GM12878 (cell line): ENCODE results near the gene KIF3A. TPM values are rescaled to one million over a fixed set of nuclear protein-coding genes. Genes with fewer than 3 reads are reported as not detected.

Experiments used
- ATAC-seq: fragments of 200-7000 bp; cut with Tn5 transposase; 3 replicates; pipeline ENCODE4 v1.9.1; 2020; ENCODE audit warnings: mild to moderate bottlenecking, moderate library complexity
- BruUV-seq: library from RNA; stranded (reverse); fragments of 400-500 nt; replicated peaks from 2 replicates; lab custom pipeline; 2021; lab: Mats Ljungman, UMichigan
- CTCF ChIA-PET: fragments of 300-600 bp; sonication (Branson Sonifier 250); formaldehyde crosslinking; extraction: SDS; loops from one replicate; lab custom pipeline; 2021; ENCODE audit warnings: inconsistent platforms; lab: Yijun Ruan, JAX
- POLR2A ChIA-PET: fragments of 350-600 bp; formaldehyde crosslinking; extraction: SDS; loops from one replicate; lab custom pipeline; 2021; ENCODE audit warnings: inconsistent platforms; lab: Charles Lee
- RAD21 ChIA-PET: fragments of 300-600 bp; sonication (Branson Sonifier 250); formaldehyde crosslinking; loops from one replicate; lab custom pipeline; 2023; ENCODE audit warnings: antibody characterized with exemption; ENCODE audit not compliant: unreplicated experiment; lab: Charles Lee
- SMC1A ChIA-PET: fragments of 300-600 bp; sonication (Branson Sonifier 250); formaldehyde crosslinking; loops from one replicate; lab custom pipeline; 2023; ENCODE audit not compliant: unreplicated experiment, uncharacterized antibody; lab: Charles Lee
- DNase-seq: peaks from one replicate; pipeline ENCODE4 v3.0.0-alpha.2; 2011; ENCODE audit warnings: low read depth, low spot score
- FAIRE-seq: peaks from 3 replicates; lab custom pipeline; 2011; peaks lifted over from hg19 to GRCh38; lab: Jason Lieb, UNC
- H2AFZ ChIP-seq: 2 replicates; pipeline ENCODE4 v1.6.0; 2011; ENCODE audit warnings: low read depth, low read length, control low read depth; ENCODE audit not compliant: control insufficient read depth
- H3K27ac ChIP-seq: 2 replicates; pipeline ENCODE4 v1.5.1; 2011; ENCODE audit warnings: control low read depth; ENCODE audit not compliant: control insufficient read depth, insufficient read depth
- H3K27me3 ChIP-seq, 2 experiments: replicated peaks in 1 of 2; 2 replicates each; pipeline versions ENCODE4 v1.6.0 to v1.6.1; 2011; ENCODE audit warnings: low read length in 1 of 2; ENCODE audit not compliant: control insufficient read depth in 2 of 2, insufficient read depth in 2 of 2
- H3K36me3 ChIP-seq, 2 experiments: 2 replicates each; pipeline ENCODE4 v1.5.1; 2011; ENCODE audit warnings: low read length in 1 of 2; ENCODE audit not compliant: control insufficient read depth in 2 of 2, insufficient read depth in 2 of 2
- H3K4me1 ChIP-seq: 2 replicates; pipeline ENCODE4 v1.6.1; 2011; ENCODE audit warnings: mild to moderate bottlenecking, low read length, moderate library complexity, mixed read lengths; ENCODE audit not compliant: control insufficient read depth, insufficient read depth
- H3K4me2 ChIP-seq: 2 replicates; pipeline ENCODE4 v1.6.0; 2011; ENCODE audit warnings: control low read depth; ENCODE audit not compliant: control insufficient read depth, insufficient read depth
- H3K4me3 ChIP-seq: fragments of 200-600 bp; sonication (generic); 2 replicates; pipeline ENCODE4 v1.5.1; 2016
- H3K79me2 ChIP-seq: 2 replicates; pipeline ENCODE4 v1.6.0; 2011; ENCODE audit warnings: low read length; ENCODE audit not compliant: control insufficient read depth, insufficient read depth
- H3K9ac ChIP-seq: 2 replicates; pipeline ENCODE4 v1.8.0; 2011; ENCODE audit warnings: low read length, control low read depth, mixed read lengths; ENCODE audit not compliant: control insufficient read depth, insufficient read depth
- H3K9me3 ChIP-seq: replicated peaks from 3 replicates; pipeline ENCODE4 v1.5.1; 2011; ENCODE audit warnings: mild to moderate bottlenecking, low read length; ENCODE audit not compliant: control insufficient read depth, insufficient read depth
- H4K20me1 ChIP-seq: 2 replicates; pipeline ENCODE4 v1.6.0; 2011; ENCODE audit not compliant: control insufficient read depth, insufficient read depth
- ATF2 ChIP-seq: IDR thresholded peaks from 2 replicates; pipeline ENCODE4 v1.6.1; 2012; ENCODE audit warnings: low read length, inconsistent platforms
- CHD2 ChIP-seq: IDR thresholded peaks from 2 replicates; pipeline ENCODE4 v1.6.1; 2011; ENCODE audit warnings: low read depth, low read length, improper control_type of control experiment, borderline replicate concordance
- CREM ChIP-seq: IDR thresholded peaks from 2 replicates; pipeline ENCODE4 v1.6.1; 2014; ENCODE audit warnings: antibody characterized with exemption, low read depth
- CUX1 ChIP-seq: IDR thresholded peaks from 2 replicates; pipeline ENCODE4 v1.6.1; 2012; ENCODE audit warnings: improper control_type of control experiment, low read depth, low read length; ENCODE audit not compliant: insufficient replicate concordance
- KLF5 ChIP-seq: fragments of 450-650 bp; IDR thresholded peaks from 2 replicates; pipeline ENCODE4 v1.6.1; 2014; ENCODE audit warnings: mild to moderate bottlenecking; ENCODE audit not compliant: partially characterized antibody
- MTA2 ChIP-seq: fragments of 450-650 bp; IDR thresholded peaks from 2 replicates; pipeline ENCODE4 v1.6.1; 2016; ENCODE audit warnings: low read depth, mild to moderate bottlenecking, moderate library complexity
- NFXL1 ChIP-seq: fragments of 450-650 bp; IDR thresholded peaks from 2 replicates; pipeline ENCODE4 v1.6.1; 2017; ENCODE audit warnings: antibody characterized with exemption, mild to moderate bottlenecking, borderline replicate concordance
- NR2C1 ChIP-seq: fragments of 450-650 bp; IDR thresholded peaks from 2 replicates; pipeline ENCODE4 v1.6.1; 2017; ENCODE audit warnings: antibody characterized with exemption, mild to moderate bottlenecking, moderate library complexity
- NRF1 ChIP-seq: conservative IDR thresholded peaks from 2 replicates; pipeline ENCODE4 v1.6.1; 2011; ENCODE audit warnings: mild to moderate bottlenecking, low read depth, low read length, improper control_type of control experiment
- RAD51 ChIP-seq: fragments of 450-650 bp; IDR thresholded peaks from 2 replicates; pipeline ENCODE4 v1.6.1; 2016; ENCODE audit warnings: moderate library complexity, mild to moderate bottlenecking, inconsistent platforms
- SRF ChIP-seq, 2 experiments: IDR thresholded peaks; 2 replicates each; pipeline ENCODE4 v1.6.1; 2011; ENCODE audit warnings: low read depth in 2 of 2, low read length in 2 of 2, mild to moderate bottlenecking in 1 of 2, moderate library complexity in 1 of 2
- YBX1 ChIP-seq: fragments of 450-650 bp; IDR thresholded peaks from 2 replicates; pipeline ENCODE4 v1.6.1; 2016; ENCODE audit warnings: antibody characterized with exemption
- WGBS: methylation state at CpG from one replicate; pipeline ENCODE4 v1.1.6; 2016; ENCODE audit warnings: low lambda C conversion rate; ENCODE audit not compliant: insufficient replicate concordance, insufficient coverage; ENCODE audit errors: missing lambda C conversion rate; 5-methylcytosine and 5-hydroxymethylcytosine counted together
- in situ Hi-C: fragments of 300-500 bp; cut with MboI; formaldehyde crosslinking; loops from 9 replicates; pipeline ENCODE4 v1.14.3; 2018; ENCODE audit warnings: mixed read lengths
- intact Hi-C: fragments of 100-400 bp; cut with micrococcal nuclease; formaldehyde crosslinking; loops from one replicate; pipeline ENCODE4 v1.14.2; 2022; ENCODE audit not compliant: unreplicated experiment
- polyA plus RNA-seq, 11 experiments: library from polyadenylated mRNA; depleted of rRNA in 4 of 11; unstranded in 6 of 11; stranded (reverse) in 5 of 11; fragments of >200 nt; fragmentation: Nextera tagmentation in 4 of 11; fragmentation: Illumina TruSeq in 1 of 11; extraction: Ambion mirVana in 4 of 11; extraction: Trizol in 1 of 11; gene quantifications; 1 replicate in 1 of 11; 2 replicates in 10 of 11; pipeline versions ENCODE4 v1.2.1 to v1.2.3, GENCODE V29; 2011 to 2016; ENCODE audit warnings: inconsistent platforms in 2 of 11, missing spikeins in 2 of 11, low read depth in 1 of 11
- total RNA-seq, 4 experiments: library from RNA; depleted of rRNA in 3 of 4; stranded (reverse); fragments of >200 nt in 3 of 4; fragmentation: Illumina TruSeq in 1 of 4; extraction: Trizol in 1 of 4; gene quantifications; 2 replicates each; pipeline versions ENCODE4 v1.2.1 to v1.2.3, GENCODE V29; 2013 to 2021
- TF ChIP-seq, protein P1 (sequence below): IDR thresholded peaks from 2 replicates; pipeline ENCODE4 v1.6.1; 2012; ENCODE audit warnings: low read depth, low read length, improper control_type of control experiment

KIF3A gene
- total and polyA plus RNA-seq, 10 of the 15 experiments (the other 5 are each of a cell fraction or from before 2014, with no cell fraction given): 2.7 to 36.5 (median 10.0) TPM

GRCh38 chr5:132773601-132774355 lies 36.4 kb upstream of the KIF3A start:
- ATAC-seq (no peak), FAIRE-seq (no peak), DNase-seq (no peak)
- H3K9me3 ChIP-seq: no peaks in the 10 kb centered on the region
- ChIA-PET POLR2A (interaction anchor here (1.1 to 7.2 kb wide), 2 partner anchors 21 to 113 kb away, joined by 3 to 56 read pairs; no protein-coding TSS in a partner anchor), RAD21 (interaction anchor here (0.6 to 2.0 kb wide), 7 partner anchors 20 to 46 kb away, joined by 3 to 6 read pairs (median 4); no protein-coding TSS in a partner anchor), CTCF (interaction anchor here (0.7 to 3.5 kb wide), 2 partner anchors 19 to 26 kb away, joined by 3 to 15 read pairs; no protein-coding TSS in a partner anchor), SMC1A (interaction anchor here (0.6 to 7.5 kb wide), 5 partner anchors 12 to 110 kb away, joined by 3 to 88 read pairs (median 4); partner anchors contain the start of gene CCNI2)
- H3K79me2 ChIP-seq: peaks cover 9% of the 10 kb centered on the region
- no peaks in the 10 kb centered on the region for H3K27me3 ChIP-seq
- WGBS: 74% methylated on average over 12 of the region's 12 CpGs
- peaks cover 7% of the 10 kb centered on the region for H3K4me1 ChIP-seq
- no peak for TF ChIP-seq NRF1
- no peak for TF ChIP-seq YBX1
- no peak for TF ChIP-seq KLF5
- no peak for TF ChIP-seq CHD2
- no peak for TF ChIP-seq NR2C1
- no peak for TF ChIP-seq NFXL1
- TF ChIP-seq, protein P1, sequence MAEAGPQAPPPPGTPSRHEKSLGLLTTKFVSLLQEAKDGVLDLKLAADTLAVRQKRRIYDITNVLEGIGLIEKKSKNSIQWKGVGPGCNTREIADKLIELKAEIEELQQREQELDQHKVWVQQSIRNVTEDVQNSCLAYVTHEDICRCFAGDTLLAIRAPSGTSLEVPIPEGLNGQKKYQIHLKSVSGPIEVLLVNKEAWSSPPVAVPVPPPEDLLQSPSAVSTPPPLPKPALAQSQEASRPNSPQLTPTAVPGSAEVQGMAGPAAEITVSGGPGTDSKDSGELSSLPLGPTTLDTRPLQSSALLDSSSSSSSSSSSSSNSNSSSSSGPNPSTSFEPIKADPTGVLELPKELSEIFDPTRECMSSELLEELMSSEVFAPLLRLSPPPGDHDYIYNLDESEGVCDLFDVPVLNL: no peak
- no peak for TF ChIP-seq ATF2
- no peak for TF ChIP-seq MTA2
- no peak for TF ChIP-seq RAD51
- no peak for TF ChIP-seq CREM
- TF ChIP-seq CUX1: no peak
- no peak for TF ChIP-seq SRF (IDR thresholded peaks at IDR 0.05; ENCODE audit: low read depth in 2 of 2, low read length in 2 of 2)
- H3K27ac ChIP-seq: no peak overlapping the region
- H4K20me1 ChIP-seq: no peaks in the 10 kb centered on the region
- BruUV-seq: no TSS peak
- in situ Hi-C loops (no loop called here), intact Hi-C loops (no loop called here)
- no peak overlapping the region for H3K9ac ChIP-seq
- H3K4me3 ChIP-seq: no peak overlapping the region
- H3K4me2 ChIP-seq: no peak overlapping the region
- H2AFZ ChIP-seq: no peak overlapping the region
- H3K36me3 ChIP-seq: no peaks in the 10 kb centered on the region
